Activated T-cell treated with anti-CD3 and anti-CD28 coated beads for 4 hours (primary cell): ENCODE data around the gene USP49.
A peak's percentile ranks its signal among the peaks of the same experiment; 100 is the strongest.
"Not testable (repeated sequence)": the region's sequence is repeated elsewhere in the genome, so short reads cannot be mapped to it uniquely, and the experiment has no call there.

Source experiments
- DNase-seq: peaks from one replicate; pipeline ENCODE4 v3.0.0-alpha.2; 2020

Gene USP49

GRCh38 chr6:41778895-41779294 lies 116.3 kb downstream of the USP49 start:
- DNase-seq, result no peak

- no peak for DNase-seq
Observed at GRCh38 chr6:41777551-41778285, 117.5 kb downstream of the USP49 start.

GRCh38 chr6:41775293-41775882 lies 119.8 kb downstream of the USP49 start:
- no peak for DNase-seq

GRCh38 chr6:41774841-41775240 lies 120.3 kb downstream of the USP49 start:
- DNase-seq, result no peak

- DNase-seq, result no peak
Observed at GRCh38 chr6:41771058-41771983, 123.9 kb downstream of the USP49 start.

GRCh38 chr6:41770381-41771057 lies 124.7 kb downstream of the USP49 start:
- DNase-seq, result no peak

GRCh38 chr6:41769376-41769775 lies 125.8 kb downstream of the USP49 start:
- DNase-seq, result no peak

GRCh38 chr6:41768545-41769308 lies 126.4 kb downstream of the USP49 start:
- DNase-seq, result no peak

- no peak for DNase-seq
Observed at GRCh38 chr6:41767112-41767833, 127.9 kb downstream of the USP49 start.

GRCh38 chr6:41766043-41766664 lies 129.0 kb downstream of the USP49 start:
- not testable (repeated sequence) for DNase-seq

- no peak for DNase-seq
Observed at GRCh38 chr6:41763470-41763869, 131.7 kb downstream of the USP49 start.

- no peak for DNase-seq
Observed at GRCh38 chr6:41759905-41760579, 135.1 kb downstream of the USP49 start.

GRCh38 chr6:41759106-41759904 lies 135.9 kb downstream of the USP49 start:
- DNase-seq, result no peak

GRCh38 chr6:41758641-41759035 lies 136.5 kb downstream of the USP49 start:
- no peak for DNase-seq

- DNase-seq, result peak; percentile 14
Observed at GRCh38 chr6:41757931-41758640, 137.1 kb downstream of the USP49 start.

GRCh38 chr6:41757271-41757670 lies 137.9 kb downstream of the USP49 start:
- no peak for DNase-seq

GRCh38 chr6:41756354-41756753 lies 138.8 kb downstream of the USP49 start:
- no peak for DNase-seq

- DNase-seq, result no peak
Observed at GRCh38 chr6:41755895-41756294, 139.3 kb downstream of the USP49 start.

GRCh38 chr6:41750374-41750773 lies 144.8 kb downstream of the USP49 start:
- DNase-seq, result no peak
